NAMALWA (cell line): ENCODE measurements around the gene FAM169A.
"Not testable (repeated sequence)": the region's sequence is repeated elsewhere in the genome, so short reads cannot be mapped to it uniquely, and the experiment has no call there.

Experiments used
- DNase-seq: peaks from one replicate; pipeline ENCODE4 v3.0.0-alpha.2; 2015; ENCODE audit warnings: low spot score

Gene FAM169A

DNA sequence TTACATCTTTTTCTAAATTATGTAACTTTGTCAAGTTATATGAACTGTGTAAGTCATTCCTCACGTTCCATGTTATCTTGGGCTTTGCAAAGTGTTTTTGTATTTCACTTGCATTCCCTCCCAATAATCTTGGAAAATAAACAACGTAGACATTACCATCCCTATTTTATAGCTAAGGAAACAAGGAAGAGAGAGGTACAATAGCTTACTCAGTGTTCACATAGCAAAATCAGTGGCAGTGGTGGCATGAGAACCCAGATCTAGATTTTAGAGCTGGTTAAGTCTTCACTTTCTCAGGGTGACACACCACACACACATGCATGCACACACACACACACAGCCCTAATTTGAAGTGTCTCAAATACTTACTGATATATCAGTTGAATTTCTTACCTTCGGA, 65.0 kb downstream of the FAM169A start:
- no peak for DNase-seq

DNA sequence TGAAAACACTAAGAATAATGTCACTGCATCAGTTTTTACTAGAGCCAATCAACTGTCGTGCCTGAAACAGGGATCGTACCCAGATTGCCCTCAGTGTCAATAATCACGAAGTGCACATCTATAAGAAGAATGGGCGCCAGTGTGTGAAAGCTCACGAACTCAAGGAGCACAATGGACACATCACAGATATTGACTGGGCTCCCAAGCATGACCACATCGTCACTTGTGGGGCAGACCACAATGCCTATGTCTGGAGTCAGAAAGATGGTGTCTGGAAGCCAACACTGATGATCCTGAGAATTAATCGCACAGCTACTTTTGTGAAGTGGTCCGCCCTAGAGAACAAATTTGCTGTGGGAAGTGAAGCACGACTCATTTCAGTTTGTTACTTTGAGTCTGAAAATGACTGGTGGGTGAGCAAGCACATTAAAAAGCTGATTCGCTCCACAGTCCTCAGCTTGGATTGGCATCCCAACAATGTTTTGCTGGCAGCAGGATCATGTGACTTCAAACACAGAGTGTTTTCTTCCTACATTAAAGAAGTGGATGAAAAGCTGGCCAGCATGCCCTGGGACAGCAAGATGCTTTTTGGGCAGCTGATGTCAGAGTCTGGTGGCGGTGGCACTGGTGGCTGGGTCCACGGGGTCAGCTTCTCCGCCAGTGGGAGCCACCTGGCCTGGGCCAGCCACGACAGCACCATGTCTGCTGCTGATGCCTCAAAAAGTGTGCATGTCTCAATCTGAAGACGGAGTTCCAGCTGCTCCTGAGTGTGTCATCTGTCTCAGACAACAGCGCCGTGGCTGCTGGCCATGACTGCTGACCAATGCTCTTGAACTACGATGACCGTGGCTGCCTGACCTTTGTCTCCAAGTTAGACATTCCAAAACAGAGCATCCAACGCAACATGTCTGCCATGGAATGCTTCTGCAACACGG, 66.9 kb downstream of the FAM169A start:
- no peak for DNase-seq

DNA sequence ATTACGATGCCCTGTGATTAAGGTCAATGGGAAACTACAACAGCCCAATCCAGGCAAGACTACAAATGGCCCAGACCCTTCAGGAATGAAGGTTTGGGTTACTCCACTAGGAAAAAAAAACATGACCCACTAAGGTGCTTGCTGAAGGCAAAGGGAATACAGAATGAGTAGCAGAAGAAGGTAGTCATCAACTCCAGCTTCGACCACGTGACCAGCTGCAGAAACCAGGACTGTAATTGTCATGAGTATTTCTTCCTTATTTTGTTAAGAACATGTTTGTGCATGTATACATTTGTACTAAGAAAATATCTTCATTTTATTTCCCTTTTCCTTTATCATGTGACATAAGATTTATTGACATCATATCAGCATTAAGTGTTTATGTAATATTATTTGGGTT, 74.5 kb downstream of the FAM169A start:
- not testable (repeated sequence) for DNase-seq

DNA sequence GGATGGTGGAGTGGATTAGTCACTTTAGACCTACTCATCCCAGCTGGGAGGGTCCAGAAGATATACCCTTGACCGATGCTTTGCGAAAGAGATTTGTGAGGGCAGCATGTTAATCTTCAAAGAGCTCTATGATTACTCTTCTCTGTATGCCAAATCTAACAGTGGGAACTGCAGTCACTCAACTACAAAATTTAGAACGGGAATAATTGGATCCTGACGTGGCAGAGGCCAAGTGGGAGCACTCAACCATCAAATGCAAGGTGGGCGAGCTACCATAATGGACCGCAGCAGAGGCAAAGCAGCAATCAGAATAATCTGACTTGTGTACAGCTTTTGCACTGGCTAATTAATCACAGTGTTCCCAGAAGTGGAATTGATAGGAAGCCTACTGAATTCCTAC, 78.8 kb downstream of the FAM169A start:
- DNase-seq, result no peak

DNA sequence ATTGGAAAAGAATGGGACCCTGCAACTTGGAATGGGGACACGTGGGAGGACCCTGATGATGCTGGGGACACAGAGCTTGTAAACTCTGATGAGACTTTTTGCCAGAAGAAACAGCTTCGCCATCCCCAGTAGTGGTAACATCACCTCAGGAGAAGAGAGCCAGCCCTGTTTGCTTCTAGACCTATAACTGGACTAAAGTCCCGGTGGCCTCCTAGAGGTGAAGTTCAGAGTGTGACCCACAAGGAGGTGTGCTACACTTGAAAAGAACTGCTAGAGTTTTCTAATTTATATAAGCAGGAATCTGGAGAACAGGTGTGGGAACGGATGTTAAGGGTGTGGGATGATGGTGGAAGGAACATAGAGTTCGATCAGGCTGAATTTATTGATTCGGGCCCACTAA, 79.3 kb downstream of the FAM169A start:
- no peak for DNase-seq

DNA sequence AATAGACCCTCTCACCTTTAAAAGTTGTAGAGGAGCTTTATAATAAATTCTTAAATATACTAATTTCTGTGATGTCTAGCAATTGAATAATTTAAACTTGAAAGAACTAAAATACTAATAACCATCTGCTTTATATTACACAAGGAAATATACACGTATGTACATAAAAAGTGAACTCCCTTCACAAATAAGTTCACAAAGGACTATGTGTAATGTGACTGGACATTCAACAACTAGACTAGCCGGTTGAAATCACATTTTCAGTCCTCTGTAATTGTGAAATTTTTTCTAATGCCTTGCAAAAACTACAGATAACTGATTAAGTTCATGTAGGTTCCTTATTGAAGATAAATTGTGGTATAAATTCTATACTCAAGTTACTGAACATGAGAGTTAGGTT, 87.6 kb downstream of the FAM169A start:
- DNase-seq, result no peak

DNA sequence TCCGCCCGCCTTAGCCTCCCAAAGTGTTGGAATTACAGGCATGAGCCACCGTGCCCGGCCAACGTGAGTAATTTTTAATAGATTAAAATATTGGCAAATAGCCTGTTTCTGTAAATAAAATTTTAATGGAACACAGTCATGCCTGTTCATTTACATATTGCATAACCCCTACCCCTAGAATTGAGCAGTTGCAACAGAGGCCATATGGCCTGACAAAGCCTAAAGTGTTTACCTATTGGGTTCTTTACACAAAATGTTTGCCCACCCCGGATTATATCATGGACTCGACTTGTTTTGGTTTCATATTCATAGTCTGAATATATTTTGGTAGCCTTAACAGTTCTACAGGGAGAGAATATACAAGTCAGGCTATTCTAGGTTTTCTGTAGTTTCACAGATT, 93.8 kb downstream of the FAM169A start:
- DNase-seq, result no peak

DNA sequence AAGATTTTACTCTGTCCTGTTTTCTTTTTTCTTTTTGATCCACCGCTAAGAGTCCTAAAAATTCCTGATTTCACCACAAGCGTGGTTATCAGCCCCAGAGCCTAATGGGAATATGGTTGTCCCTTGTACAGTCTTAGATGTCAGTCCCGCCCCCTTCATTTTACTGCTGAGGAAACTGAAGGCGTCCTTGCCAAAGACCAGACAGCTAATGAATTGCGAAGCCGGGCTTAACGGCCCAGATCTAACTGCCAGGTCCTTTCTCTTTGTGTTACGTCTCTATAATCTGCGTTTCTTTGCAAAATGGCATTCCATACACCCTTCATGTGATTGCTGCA, 98.6 kb downstream of the FAM169A start:
- DNase-seq, result peak; percentile 69

DNA sequence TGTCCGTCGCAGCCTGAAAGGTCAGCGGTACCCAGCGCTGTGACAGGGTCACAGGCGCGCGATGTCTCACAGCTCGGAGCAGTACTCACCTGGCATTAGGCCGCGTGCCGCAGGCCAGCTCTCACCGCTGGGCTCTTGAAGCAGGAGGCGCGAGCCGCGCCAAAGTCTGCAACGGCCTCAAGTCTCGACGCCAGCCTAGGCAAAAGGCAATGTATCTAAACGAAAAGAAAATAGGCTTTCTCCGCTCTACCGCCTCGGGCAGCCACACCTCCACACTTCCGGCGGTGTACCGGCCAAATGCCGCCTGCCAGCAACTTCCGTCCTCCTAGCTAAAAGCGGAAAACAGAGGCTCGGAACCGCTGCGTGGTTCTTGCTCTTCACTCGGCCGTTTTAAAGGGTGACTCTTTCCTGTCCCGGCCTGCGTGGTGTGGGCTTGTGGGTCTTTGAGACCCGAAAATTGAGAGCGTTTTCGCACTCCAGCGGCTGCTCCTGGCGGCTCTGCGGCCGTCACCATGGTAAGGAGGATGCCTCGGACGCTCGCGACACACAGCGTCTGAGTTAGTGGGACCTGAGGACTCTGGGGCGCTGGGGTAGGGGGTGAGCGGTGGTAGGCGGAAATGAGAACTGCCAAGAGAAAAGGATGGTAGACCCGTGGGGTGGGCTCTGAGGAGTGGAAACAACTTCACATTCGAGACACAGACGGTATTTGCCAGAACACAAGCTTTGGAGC, 99.2 kb downstream of the FAM169A start, which contains the start of the genes GFM2 and NSA2:
Gene GFM2, minus strand, starts transcription at position 269 of the 730 bp plus-strand sequence. CDS start 3,375 bp downstream, outside the sequence.
Gene NSA2, plus strand, starts transcription at position 401 of the 730 bp plus-strand sequence. Its CDS starts 112 bp downstream, at position 513.
- peak; percentile 96 for DNase-seq

DNA sequence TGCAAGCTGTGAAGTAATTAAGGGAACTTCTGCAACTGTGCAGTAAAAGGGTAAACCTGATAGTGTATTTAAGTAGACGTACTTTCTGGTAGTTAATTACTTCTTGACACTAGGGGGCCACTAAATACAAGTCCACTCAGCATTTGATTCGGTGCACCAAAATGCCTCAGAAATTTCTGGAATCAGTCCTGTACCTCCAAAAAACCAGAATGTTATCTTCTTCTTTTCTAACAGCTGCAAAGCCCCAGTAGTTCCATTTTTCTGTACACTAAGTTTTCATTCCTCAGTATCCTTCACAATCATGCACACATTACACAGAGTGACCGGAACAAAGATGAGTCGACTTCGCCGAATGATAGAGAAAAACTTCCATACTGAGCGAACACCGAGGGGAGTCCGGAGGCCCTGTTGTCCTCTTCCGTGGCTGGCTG, 99.8 kb downstream of the FAM169A start:
- peak; percentile 79 for DNase-seq

DNA sequence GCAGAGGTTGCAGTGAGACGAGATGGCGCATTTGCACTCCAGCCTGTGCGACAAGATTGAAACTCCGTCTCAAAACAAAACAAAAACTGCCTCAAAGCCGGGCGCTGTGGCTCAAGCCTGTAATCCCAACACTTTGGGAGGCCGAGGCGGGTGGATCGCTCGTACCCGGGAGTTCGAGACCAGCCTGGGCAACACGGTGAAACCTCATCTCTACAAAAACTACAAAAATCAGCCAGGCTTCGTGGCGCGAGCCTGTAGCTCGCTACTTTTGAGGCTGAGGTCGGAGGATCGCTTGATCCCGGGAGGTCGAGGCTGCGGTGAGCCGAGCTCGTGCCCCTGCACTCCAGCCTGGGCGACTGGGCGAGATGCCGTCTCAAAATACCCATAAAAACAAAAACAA, 100.3 kb downstream of the FAM169A start:
- no peak for DNase-seq

DNA sequence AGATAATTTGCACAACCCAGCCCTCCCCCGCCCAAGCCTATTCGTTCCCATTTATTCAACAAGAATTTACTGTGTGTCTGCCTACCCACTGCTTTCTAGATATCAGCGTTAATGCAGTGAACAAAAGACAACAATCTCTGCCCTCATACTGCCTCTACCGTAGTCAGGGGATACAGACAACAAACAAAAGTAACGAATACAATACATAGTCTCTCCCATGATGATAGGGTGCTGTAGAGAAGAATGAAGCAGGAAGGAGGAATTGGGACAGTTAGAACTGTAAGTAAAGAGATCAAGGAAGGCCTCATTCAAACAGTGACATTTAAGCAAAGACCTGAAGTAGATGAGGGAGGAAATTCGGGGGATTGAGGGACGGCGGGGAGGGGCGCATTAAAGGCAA, 101.0 kb downstream of the FAM169A start:
- DNase-seq, result peak; percentile 4

DNA sequence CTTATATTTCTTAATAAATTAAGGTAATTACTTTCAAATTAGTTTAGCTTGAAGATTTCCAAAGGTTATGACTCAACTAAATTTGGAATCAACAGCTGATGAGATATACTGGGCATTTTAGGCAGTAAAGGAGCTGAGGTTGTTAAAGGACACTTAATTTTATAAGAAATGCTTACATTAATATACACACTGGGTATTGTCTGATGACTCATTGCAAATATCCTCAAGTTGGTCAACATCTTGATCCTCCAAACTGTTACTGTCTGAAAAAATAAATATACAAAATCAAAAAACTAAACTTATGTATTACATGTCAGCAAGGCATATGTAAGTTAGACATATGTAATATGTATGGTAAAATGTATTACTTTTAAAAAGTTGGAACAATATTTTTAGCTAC, 102.7 kb downstream of the FAM169A start:
- no peak for DNase-seq

DNA sequence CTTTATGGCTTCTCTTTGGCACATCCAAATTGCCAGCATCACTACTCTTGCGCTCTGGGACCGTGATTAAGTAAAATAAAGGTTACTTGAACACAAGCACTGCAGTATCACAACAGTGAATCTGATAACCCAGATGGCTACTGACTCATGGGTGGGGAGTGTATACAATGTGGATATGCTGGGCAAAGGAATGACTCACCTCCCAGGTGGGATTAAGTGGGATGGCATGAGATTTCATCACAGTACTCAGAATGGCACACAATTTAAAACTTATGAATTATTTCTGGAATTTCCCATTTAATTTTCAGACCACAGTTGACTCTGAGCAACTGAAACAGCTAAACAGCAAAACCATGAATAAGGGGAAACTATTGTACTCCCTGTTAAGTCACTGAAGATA, 103.6 kb downstream of the FAM169A start:
- DNase-seq, result no peak

DNA sequence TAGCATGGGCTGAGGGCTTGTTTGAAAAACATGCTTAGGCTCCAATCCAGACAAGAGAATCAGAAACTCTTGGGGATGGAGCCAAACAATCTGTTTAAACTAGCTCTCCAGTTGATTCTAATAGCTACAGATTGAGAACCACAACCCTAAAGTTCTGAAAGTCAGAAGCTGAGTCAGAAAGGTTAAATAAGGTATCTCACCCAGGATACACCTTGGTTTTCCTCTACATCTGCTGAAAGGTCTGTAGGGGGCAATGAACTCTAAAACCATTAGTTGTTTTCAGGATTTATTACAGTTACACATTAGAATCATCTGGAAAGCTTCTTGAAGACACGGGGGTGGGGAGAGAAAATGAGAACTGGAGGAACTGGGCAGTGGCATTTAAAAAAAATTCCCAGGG, 104.9 kb downstream of the FAM169A start:
- no peak for DNase-seq

DNA sequence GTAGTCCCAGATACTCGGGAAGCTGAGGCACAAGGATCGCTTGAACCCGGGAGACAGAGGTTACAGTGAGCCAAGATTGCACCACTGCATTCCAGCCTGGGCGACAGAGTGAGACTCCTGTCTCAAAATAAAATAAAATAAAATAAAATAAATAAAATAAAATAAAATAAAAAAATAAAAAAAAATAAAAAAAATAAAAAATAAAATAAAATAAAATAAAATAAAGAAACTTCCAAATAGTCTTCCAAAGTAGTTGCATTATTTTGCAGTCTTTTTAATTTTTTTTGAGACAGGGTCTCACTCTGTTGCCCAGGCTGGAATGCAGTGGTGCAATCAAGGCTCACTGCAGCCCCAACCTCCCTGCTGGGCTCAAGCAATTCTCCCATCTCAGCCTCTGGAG, 117.4 kb downstream of the FAM169A start:
- not testable (repeated sequence) for DNase-seq

DNA sequence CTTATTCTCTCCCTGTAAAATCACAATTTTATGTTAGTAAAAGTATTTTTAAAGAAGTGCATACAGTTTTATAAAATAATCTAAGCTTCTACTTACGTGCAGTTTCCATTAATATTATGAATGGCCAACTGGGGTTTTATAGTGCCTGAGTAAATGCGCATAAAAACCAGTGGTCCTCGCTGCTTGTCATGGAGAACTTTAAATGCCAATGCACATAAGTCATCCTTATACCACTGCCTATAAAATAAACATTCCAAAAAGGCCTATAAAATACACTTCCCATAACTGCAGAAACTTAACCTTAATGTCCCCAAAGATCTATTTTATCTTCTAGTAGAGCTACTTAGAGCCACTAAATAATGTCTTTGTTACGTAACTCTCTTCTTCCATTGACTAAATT, 127.8 kb downstream of the FAM169A start:
- no peak for DNase-seq

DNA sequence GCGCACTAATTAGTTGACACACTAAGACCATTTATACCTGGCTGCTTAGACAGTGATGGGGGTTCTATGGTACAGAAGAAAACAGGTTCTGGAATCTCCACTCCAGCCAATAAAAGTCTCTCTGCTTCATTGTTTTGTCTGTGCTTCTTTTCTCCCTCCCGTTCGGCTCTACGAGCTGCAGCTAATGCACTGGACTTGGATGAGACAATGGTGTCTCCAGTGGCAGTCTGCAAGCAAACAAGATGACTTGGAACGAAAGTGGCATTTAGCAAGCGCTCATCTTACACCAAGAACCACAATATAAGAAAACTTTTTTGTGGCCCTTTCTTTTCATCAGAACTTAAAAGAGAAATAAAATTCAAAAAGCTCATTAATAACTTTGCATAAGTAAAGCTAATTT, 129.4 kb downstream of the FAM169A start:
- no peak for DNase-seq
